Ovary (tissue), 10 donors: Measurements from ENCODE around the gene OSBP. TPM values are rescaled to one million over a fixed set of nuclear protein-coding genes. Genes with fewer than 3 reads are reported as not detected.

ENCODE experiments used
- DNase-seq, 5 donors: peaks; one replicate each; pipeline ENCODE4 v3.0.0-alpha.2; 2019 to 2020
- H3K27ac ChIP-seq, 2 donors: fragments of 200-600 bp; one replicate each; pipeline versions ENCODE4 v1.5.1 to v1.8.0; 2019 to 2022
- H3K27me3 ChIP-seq: fragments of 200-600 bp; one replicate; pipeline ENCODE4 v1.8.0; 2022
- H3K36me3 ChIP-seq: fragments of 200-600 bp; sonication (generic); one replicate; pipeline ENCODE4 v1.5.1; 2019
- H3K4me1 ChIP-seq: one replicate; pipeline ENCODE4 v1.8.1; 2013; ENCODE audit warnings: mild to moderate bottlenecking, moderate library complexity; ENCODE audit not compliant: insufficient read depth
- H3K4me3 ChIP-seq: fragments of 200-600 bp; sonication (generic); one replicate; pipeline ENCODE4 v1.5.1; 2017
- H3K9me3 ChIP-seq, 2 donors: fragments of 200-600 bp in 1 of 2; sonication (generic) in 1 of 2; one replicate each; pipeline versions ENCODE4 v1.5.1 to v1.8.1; 2013 to 2019; ENCODE audit warnings: mild to moderate bottlenecking in 1 of 2, moderate library complexity in 1 of 2
- CTCF ChIP-seq, 3 donors: fragments of 450-650 bp in 2 of 3; fragments of 200-600 bp in 1 of 3; IDR thresholded peaks; one replicate each; pipeline versions ENCODE4 v1.5.1 to v1.8.0; 2016 to 2022; ENCODE audit warnings: antibody characterized with exemption in 3 of 3, mild to moderate bottlenecking in 1 of 3
- EP300 ChIP-seq: sonication (generic); formaldehyde crosslinking; IDR thresholded peaks from one replicate; pipeline ENCODE4 v1.6.1; 2017; ENCODE audit warnings: antibody characterized with exemption
- POLR2A ChIP-seq: fragments of 450-650 bp; IDR thresholded peaks from one replicate; pipeline ENCODE4 v1.6.1; 2017; ENCODE audit warnings: antibody characterized with exemption, mild to moderate bottlenecking, moderate library complexity
- WGBS, 3 donors: extraction: QIAGEN DNeasy Blood & Tissue Kit in 1 of 3; methylation state at CpG; one replicate each; pipeline versions ENCODE4 v1.1.5 to v1.1.7; 2013 to 2017; 5-methylcytosine and 5-hydroxymethylcytosine counted together
- intact Hi-C, 4 donors: fragments of 100-400 bp; cut with DNase I; formaldehyde crosslinking; loops; one replicate each; pipeline versions ENCODE4 v1.11.0 to v1.15.1; 2022 to 2023
- long read RNA-seq, 3 donors: library from polyadenylated mRNA in 2 of 3; unstranded in 2 of 3; transcript quantifications; one replicate each; pipeline ENCODE4 v2.0.0 and lab custom pipeline, GENCODE V29; 2021 to 2026
- polyA plus RNA-seq, 2 donors: library from polyadenylated mRNA; stranded (reverse); fragments of 200-250 nt in 1 of 2; fragments of 350-450 nt in 1 of 2; fragmentation: Illumina TruSeq in 1 of 2; extraction: RNeasy Lipid Tissue Mini Kit (QIAGEN cat#74804) in 1 of 2; gene quantifications; one replicate each; pipeline ENCODE4 v1.2.3, GENCODE V29; 2013 to 2014
- total RNA-seq, 7 donors: library from RNA; depleted of rRNA in 2 of 7; stranded (reverse); fragments of >200 nt in 2 of 7; fragmentation: NEBNext Ultra II Directional in 3 of 7; extraction: Animal tissue kit (Norgen Biotek cat#: 25700) in 3 of 7; gene quantifications; one replicate each; pipeline versions ENCODE4 v1.1.0 to v1.2.4, GENCODE V29; 2016 to 2023
- donor health status: DM: no; HTN: no; CAD: no; lungs with moderate emphysema.
- donor health status: DM: no; HTN: no; CAD: no.
- donor health status: Bipolar disorder and iron deficiency.
- donor health status: DM: yes; HTN: yes; CAD: no.
- donor health status: DM: no; HTN: no; CAD: no.
- donor health status: DM: yes; HTN: yes; CAD: no.

OSBP gene
- 10 to 100 TPM; 27.1 to 46.4 (median 42.4) TPM for total RNA-seq
- 10 to 100 TPM; 20.5 to 58.0 TPM for polyA plus RNA-seq
- long read RNA-seq, donor 1, partial matches to known transcripts: 5 of 13 reads
- long read RNA-seq, donor 1, other reads (novel, unspliced or antisense): 8 of 13 reads
- long read RNA-seq, donor 2, full-length matches to known transcripts: 11 of 22 reads
- long read RNA-seq, donor 2, partial matches to known transcripts: 11 of 22 reads
- long read RNA-seq, donor 2, other reads (novel, unspliced or antisense): 0 of 22 reads
- long read RNA-seq, donor 3, full-length matches to known transcripts: 171 of 202 reads
- long read RNA-seq, donor 3, partial matches to known transcripts: 15 of 202 reads
- long read RNA-seq, donor 3, other reads (novel, unspliced or antisense): 16 of 202 reads

- Histone ChIP-seq H3K27me3 (no peaks in the 10 kb centered on the region), H3K4me1 (peaks cover 3% of the 10 kb centered on the region), H3K36me3 (no peaks in the 10 kb centered on the region), H3K9me3 (no peaks in the 10 kb centered on the region), H3K4me3 (peak within 1 kb of the TSS; percentile 84), H3K27ac (peak within 1 kb of the TSS; percentile 77 to 92)
- intact Hi-C loops: loop anchor here in 3 of 4 donors (5.0 to 10.0 kb wide), 3 partner anchors 49 to 79 kb away; partner anchors contain the start of gene PATL1 (in 1 of the 3)
- peak; percentile 99 to 100 (median 99) for DNase-seq
- 0% methylated on average over 55 of the region's 55 CpGs for WGBS, 3 donors
- no peak for TF ChIP-seq EP300
- TF ChIP-seq POLR2A: peak; percentile 74
- peak in 1 of 3 donors; percentile 45 for TF ChIP-seq CTCF (IDR thresholded peaks at IDR 0.05)
Measured at GRCh38 chr11:59615637-59616395, at the start of gene OSBP. TSS of gene OSBP (minus strand) at chr11:59615774. CDS start at chr11:59615664, 110 bp downstream.

- TF ChIP-seq CTCF (IDR thresholded peaks at IDR 0.05): no peak
- no peak for TF ChIP-seq POLR2A
- no peak for TF ChIP-seq EP300
Measured at GRCh38 chr11:59660621-59661020, 45.0 kb upstream of the OSBP start.

DNA sequence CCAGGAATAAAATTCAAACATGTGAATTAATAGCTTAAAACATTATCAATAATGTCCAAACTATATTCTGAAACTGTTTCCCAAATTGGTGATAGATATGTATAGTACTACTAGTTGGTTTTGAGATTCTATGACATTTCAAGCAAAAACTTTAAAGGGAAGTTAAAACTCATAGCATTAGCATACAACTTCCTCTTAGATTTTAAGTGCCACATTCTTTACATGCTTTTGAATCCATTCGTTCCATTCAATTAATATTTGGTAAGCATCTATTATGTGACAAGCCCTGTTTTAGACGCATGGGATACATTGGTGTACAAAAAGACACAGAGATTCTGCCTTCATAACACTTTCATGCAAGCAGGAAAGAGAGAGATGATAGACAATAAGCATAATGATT lies 44.4 kb upstream of the OSBP start:
- Histone ChIP-seq H3K4me1 (no peaks in the 10 kb centered on the region), H3K27me3 (no peaks in the 10 kb centered on the region), H3K4me3 (no peak overlapping the region), H3K9me3 (no peaks in the 10 kb centered on the region), H3K36me3 (no peaks in the 10 kb centered on the region), H3K27ac (no peak overlapping the region)
- intact Hi-C loops: loop anchor here in 2 of 4 donors (10.0 kb wide), 2 partner anchors 45 to 115 kb away; partner anchors contain the start of gene OSBP (in 1 of the 2)
- no peak for DNase-seq
- no peak for TF ChIP-seq CTCF (IDR thresholded peaks at IDR 0.05)
- no peak for TF ChIP-seq EP300
- WGBS, 3 donors: 55 to 62% (median 59%) methylated on average over 2 of the region's 2 CpGs

More at GRCh38 chr11:59660621-59661020, 45.0 kb upstream of the OSBP start:
- Histone ChIP-seq H3K27me3 (no peaks in the 10 kb centered on the region), H3K27ac (no peak overlapping the region), H3K4me1 (no peaks in the 10 kb centered on the region), H3K4me3 (no peak overlapping the region), H3K36me3 (no peaks in the 10 kb centered on the region), H3K9me3 (no peaks in the 10 kb centered on the region)
- no peak for DNase-seq
- intact Hi-C loops: loop anchor here in 2 of 4 donors (10.0 kb wide), 2 partner anchors 46 to 116 kb away; partner anchors contain the start of gene OSBP (in 1 of the 2)
- 80 to 85% (median 82%) methylated on average over 1 of the region's 1 CpG for WGBS, 3 donors

GRCh38 chr11:59658036-59658435 lies 42.5 kb upstream of the OSBP start:
- TF ChIP-seq EP300 (no peak), POLR2A (no peak), CTCF (IDR thresholded peaks at IDR 0.05) (no peak)
- H3K4me1 ChIP-seq: no peaks in the 10 kb centered on the region
- no peak overlapping the region for H3K4me3 ChIP-seq
- no peak overlapping the region for H3K27ac ChIP-seq
- H3K36me3 ChIP-seq: no peaks in the 10 kb centered on the region
- DNase-seq: no peak
- H3K9me3 ChIP-seq: no peaks in the 10 kb centered on the region
- WGBS, 3 donors: 89 to 92% (median 91%) methylated on average over 5 of the region's 5 CpGs
- no peaks in the 10 kb centered on the region for H3K27me3 ChIP-seq
- intact Hi-C loops: no loop called here
